HG03045 (cell line): ENCODE data around the gene DGKI.

Experiments used
- ATAC-seq: cut with Tn5 transposase; IDR thresholded peaks from one replicate; pipeline ENCODE4 v1.9.1; 2021; ENCODE audit warnings: mild to moderate bottlenecking, moderate library complexity; ENCODE audit not compliant: unreplicated experiment

DGKI gene

GRCh38 chr7:137873524-137873923 lies 26.8 kb upstream of the DGKI start:
- ATAC-seq, result peak; percentile 56

- no peak for ATAC-seq
Observed at GRCh38 chr7:137871170-137871915, 24.6 kb upstream of the DGKI start.

- no peak for ATAC-seq
Observed at GRCh38 chr7:137870684-137871083, 23.9 kb upstream of the DGKI start.

- ATAC-seq, result no peak
Observed at GRCh38 chr7:137870078-137870477, 23.3 kb upstream of the DGKI start.

DNA sequence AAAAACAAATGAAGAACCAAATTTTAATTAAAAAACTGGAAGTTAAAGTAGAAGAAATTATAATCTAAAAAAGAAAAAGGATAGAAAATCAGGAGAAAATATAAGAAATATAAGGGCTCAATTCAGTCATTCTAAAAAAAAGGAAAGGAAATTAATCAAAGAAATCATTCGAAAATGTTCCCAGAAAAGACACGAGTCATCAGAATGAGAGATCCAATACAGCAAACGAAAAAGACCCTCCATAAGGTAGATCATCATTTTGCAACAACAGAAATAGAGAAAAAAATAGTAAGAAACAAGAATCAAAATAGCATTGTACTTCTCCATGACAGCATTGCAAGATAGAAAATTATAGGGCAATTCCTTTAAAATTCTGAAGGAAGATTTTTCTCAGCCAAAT lies 22.5 kb upstream of the DGKI start:
- no peak for ATAC-seq

- ATAC-seq, result no peak
Observed at GRCh38 chr7:137867289-137867688, 20.5 kb upstream of the DGKI start.

GRCh38 chr7:137865764-137866163 lies 19.0 kb upstream of the DGKI start:
- no peak for ATAC-seq

- no peak for ATAC-seq
Observed at GRCh38 chr7:137862964-137863363, 16.2 kb upstream of the DGKI start.

DNA sequence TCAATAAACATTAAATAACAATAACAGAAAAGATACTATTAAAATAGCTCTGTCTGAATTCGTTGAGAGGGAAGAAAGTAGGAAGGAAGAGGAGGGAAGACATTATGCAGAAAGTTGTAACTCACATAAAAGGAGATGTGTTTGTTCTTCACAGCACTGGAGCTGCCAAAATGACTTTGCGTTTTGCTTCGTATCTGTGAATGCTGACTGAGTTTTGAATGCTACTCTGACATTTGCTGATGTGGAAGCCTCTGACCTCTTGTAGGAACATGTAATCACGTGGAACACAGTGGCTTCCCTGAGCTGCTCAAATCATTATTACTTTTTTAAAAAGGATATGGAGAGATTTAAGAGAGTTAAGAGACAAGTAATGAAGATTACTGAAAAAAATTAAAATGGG lies 15.6 kb upstream of the DGKI start:
- ATAC-seq, result no peak

DNA sequence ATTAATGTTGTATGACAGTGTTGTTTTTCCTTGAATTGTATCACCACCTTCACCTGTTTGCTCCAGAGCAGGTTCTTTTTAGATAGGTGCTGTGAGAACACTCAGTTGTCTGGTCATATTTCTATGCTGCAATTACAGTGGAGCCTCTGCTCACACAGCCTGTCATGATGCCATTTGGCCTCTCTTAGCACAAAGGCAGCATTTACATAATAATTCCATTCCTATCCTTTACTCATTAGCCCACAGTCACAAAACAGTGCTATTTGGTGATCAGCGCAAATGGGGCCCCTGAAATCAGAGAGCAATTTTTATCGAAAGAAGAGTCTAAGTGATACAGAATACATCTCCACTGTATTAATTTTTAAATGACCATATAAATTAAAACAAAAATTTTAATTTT lies 13.8 kb upstream of the DGKI start:
- ATAC-seq, result no peak

DNA sequence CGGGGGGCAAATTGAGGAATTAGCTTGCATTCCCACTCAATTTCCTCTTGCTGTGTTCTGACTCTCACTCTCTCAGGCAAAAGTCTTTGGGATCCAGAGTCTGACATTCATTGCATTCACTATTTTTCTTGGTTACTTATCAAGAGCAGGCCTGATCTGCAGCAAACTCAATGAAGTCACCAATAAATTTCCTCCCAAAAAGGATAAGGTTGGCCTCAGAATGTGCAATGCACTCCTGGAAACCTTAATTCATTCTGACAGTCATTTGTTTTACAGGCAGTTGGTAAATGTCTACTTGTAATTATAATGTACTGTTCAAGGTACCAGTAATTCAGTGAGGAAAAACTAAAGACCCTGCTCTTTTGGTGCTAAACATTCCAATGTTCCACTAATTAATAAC lies 6.3 kb upstream of the DGKI start:
- ATAC-seq, result no peak

- no peak for ATAC-seq
Observed at GRCh38 chr7:137852108-137852507, 5.3 kb upstream of the DGKI start.

DNA sequence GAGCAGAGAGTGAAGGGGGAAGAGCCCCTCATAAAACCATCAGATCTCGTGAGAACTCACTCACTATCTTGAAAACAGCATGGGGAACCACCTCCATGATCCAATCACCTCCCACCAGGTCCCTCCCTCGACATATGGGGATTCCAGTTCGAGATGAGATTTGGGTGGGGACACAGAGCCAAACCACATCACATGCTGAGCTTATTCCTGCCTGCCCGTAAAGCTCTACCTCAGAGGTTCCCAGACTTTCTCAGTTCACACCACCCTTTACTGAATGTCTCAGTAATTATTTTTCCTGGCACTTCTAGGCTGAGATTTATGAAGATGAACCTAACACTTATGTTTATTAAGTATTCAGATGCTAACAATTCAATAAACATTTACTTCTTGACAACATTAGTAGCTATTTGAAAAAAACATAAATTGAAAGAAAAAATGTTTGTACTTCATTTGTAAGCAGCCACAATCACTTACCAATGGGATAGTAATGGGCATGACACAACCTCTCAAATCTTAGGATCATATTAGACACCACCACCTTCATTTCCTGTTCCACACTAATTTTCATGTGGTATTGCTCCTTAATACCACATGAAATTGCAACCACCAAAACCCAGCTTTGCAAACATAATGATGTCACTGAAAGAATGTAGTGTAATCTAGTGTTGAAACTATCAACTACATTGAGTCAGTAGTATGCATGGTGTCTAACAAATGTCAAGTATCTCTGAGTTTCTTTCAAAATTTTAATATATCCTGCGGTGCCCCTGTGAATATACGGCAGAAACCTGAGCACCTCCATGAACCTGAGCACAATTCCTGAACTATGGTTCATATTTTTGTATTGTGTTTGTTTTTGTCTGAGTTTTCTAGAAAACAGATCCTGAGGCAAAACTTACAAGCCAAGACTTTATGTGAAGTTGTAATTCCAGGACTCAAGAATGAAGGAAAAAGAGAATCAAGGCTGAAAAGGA lies 4.5 kb upstream of the DGKI start:
- ATAC-seq, result no peak

GRCh38 chr7:137850571-137850970 lies 3.8 kb upstream of the DGKI start:
- ATAC-seq, result no peak

DNA sequence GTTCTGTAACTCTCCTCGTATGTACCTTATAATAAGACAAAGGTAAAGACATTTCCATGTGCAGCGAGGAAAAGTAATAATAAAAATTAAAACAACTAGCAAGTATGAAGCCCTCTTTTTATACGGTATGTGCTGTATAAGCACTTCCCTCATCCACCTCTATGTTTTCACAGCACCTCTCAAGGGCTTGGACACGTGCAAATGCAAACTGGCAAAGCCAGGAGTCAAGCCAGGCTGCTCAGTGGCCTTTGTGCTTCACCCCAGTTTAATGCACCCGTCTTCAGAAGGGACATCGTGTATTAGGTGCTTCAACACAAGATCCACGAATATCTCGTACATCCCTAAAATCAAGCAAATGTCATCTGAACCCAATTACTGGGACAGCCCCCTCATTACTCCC lies 1.3 kb upstream of the DGKI start:
- ATAC-seq, result no peak

GRCh38 chr7:137847568-137848050 lies 835 bp upstream of the DGKI start:
- ATAC-seq, result no peak

DNA sequence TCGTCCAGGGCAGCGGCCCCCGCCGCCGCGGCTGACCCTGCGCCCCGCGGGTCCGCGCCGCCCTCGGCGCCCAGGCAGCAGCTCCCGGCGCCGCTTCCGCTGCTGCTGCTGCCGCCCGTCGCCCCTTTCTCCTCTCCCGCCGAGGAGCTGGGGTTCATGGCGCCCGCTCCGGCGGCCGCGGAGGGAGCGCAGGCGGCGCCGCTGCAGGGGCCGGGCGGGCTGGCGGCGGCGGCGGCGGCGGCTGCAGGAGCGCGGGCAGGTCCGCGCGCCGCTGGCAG lies 286 bp downstream of the DGKI start:
- peak; percentile 38 for ATAC-seq

DNA sequence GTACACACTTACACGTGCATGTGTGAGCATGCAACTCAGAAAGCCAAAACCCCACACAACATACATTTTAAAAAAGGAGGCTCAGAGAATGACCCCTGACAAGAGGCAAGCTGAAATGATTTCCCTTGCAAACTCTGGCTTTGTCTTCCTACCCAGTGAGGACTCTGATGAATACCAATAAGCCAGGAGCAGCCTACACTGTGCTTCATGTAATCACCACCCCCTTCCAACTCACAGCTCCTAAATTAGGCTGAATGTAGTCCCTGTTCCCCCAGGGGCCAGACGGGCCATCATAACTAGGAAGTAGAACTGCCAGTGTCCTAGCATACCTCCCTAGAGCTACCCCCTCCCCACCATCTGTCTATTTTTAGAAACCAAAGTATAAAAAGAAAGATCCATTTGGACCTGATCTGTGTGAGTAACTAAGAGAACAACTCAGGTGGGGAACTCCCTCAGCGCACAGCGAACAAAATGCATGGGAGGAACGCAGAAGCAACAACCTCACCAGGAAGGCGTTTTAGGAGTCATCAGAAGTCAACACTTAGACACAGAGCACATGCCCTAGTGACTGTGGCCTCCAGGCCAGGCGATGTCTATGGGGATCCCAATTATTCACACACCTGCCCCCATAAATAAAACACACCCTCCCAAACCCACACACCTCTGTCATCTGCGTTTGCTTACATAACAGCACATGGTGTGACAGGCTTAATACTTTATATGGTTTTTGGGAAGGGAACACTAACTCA lies 1.9 kb downstream of the DGKI start:
- no peak for ATAC-seq

GRCh38 chr7:137839903-137840779 lies 6.6 kb downstream of the DGKI start:
- no peak for ATAC-seq

GRCh38 chr7:137838706-137839315 lies 8.0 kb downstream of the DGKI start:
- ATAC-seq, result no peak
